GM13976 (cell line): ENCODE measurements around the gene KPNA1.

Source experiments
- DNase-seq: peaks from one replicate; pipeline ENCODE4 v3.0.0; 2012; ENCODE audit warnings: low spot score
- in situ Hi-C: fragments of 300-500 bp; cut with MboI; formaldehyde crosslinking; loops from one replicate; pipeline ENCODE4 v1.12.0; 2022; ENCODE audit warnings: low sequenced_read_pairs, mixed read lengths, inconsistent platforms; ENCODE audit not compliant: unreplicated experiment
- TF ChIP-seq, protein P1 (sequence below): IDR thresholded peaks from 2 replicates; pipeline ENCODE4 v1.5.1; 2012; ENCODE audit warnings: borderline replicate concordance, mild to moderate bottlenecking; ENCODE audit not compliant: insufficient read depth; ENCODE audit errors: extremely low read depth, missing control alignments, control extremely low read depth

The KPNA1 gene

DNA sequence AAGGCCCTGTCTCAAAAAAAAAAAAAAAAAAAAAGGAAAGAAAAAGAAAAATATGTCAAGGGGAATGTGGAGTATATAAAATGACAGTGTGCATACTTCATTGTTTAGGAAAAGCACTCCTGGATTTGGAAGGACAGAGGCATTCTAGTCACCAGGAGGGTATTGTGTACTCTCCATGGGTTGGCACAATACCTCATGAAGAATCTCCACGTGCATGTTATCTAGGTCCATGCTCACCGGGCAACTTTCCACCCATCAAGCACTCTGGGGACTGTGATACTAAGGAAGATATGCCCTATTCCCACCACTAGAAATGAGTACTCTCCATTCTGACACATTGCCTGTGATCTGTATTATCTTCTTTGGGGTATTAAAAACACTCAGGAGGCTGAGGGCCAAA, 15.4 kb upstream of the KPNA1 start:
- TF ChIP-seq, protein P1, sequence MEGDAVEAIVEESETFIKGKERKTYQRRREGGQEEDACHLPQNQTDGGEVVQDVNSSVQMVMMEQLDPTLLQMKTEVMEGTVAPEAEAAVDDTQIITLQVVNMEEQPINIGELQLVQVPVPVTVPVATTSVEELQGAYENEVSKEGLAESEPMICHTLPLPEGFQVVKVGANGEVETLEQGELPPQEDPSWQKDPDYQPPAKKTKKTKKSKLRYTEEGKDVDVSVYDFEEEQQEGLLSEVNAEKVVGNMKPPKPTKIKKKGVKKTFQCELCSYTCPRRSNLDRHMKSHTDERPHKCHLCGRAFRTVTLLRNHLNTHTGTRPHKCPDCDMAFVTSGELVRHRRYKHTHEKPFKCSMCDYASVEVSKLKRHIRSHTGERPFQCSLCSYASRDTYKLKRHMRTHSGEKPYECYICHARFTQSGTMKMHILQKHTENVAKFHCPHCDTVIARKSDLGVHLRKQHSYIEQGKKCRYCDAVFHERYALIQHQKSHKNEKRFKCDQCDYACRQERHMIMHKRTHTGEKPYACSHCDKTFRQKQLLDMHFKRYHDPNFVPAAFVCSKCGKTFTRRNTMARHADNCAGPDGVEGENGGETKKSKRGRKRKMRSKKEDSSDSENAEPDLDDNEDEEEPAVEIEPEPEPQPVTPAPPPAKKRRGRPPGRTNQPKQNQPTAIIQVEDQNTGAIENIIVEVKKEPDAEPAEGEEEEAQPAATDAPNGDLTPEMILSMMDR = no peak
- in situ Hi-C loops = no loop called here
- no peak for DNase-seq

DNA sequence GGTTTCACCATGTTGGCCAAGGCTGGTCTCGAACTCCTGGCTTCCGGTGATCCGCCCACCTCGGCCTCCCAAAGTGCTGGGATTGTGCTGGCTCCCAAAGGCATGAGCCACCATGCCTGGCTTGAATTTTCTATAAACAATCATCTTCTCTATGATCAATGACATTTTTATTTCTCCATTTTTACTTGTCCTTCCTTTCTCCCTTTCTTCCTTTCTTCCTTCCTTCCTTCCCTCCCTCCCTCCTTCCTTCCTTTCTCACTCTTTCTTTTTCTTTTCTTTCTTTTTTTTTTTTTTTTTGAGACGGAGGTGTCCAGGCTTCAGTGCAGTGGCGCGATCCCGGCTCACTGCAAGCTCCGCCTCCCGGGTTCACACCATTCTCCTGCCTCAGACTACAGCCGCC, 8.6 kb upstream of the KPNA1 start:
- in situ Hi-C loops = no loop called here
- no peak for DNase-seq

DNA sequence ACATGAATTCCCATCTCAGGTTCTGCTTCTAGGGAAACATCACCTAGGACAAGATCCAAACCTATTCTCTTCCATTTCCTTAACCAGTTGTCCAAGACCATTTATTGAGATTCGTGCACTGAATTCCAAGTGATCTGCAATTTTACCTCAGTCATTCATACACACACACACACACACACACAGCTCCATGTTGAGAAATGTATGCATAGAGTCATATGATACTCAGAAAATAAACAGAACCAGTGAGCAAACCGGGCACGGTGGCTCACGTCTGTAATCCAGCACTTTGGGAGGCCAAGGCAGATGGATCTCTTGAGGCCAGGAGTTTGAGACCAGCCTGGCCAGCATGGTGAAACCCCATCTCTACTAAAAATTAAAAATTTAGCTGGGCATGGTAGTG, 6.1 kb upstream of the KPNA1 start:
- DNase-seq = no peak
- in situ Hi-C loops = no loop called here
- TF ChIP-seq, protein P1 = no peak

More for the DNA sequence above, 8.6 kb upstream of the KPNA1 start:
- TF ChIP-seq, protein P1 = no peak

DNA sequence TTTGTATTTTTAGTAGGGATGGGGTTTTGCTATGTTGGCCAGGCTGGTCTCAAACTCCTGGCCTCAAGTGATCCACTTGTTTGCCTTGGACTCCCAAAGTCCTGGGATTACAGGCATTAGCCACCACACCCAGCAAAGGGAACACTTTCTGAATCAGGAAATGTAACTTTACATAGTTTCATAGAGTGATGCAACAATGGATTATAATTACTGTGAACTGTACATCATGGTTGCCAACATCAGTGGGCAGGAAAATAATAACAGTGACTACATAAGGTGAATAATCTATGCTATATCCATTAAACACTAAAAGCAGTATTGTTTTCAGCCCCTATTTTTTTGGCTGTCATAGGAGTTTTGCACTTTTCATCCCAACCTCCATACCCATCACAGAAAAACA, 5.0 kb upstream of the KPNA1 start:
- DNase-seq = no peak
- TF ChIP-seq, protein P1 = no peak
- in situ Hi-C loops = no loop called here

DNA sequence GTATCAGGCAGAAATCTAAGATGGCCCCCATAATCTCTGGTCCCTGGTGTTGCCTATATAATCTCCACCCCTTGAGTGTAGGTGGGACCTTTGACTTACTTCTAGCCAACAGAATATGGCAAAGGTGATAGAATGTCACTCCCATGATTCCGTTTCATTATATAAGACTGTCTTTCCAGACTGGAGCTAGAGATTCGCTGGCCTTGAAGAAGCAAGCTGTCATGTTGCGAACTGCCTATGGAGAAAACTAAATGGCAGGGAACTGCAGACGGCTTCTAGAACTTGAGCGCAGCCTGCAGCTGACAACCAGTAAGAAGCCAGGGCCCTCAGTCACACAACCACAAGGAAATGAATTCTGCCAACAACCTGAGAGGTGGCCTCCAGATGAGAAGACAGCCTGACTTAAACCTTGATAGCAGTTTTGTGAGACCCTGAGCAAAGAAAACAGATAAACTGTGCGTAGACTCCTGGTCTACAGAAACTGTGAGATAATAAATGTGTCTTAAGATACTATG, 2.2 kb upstream of the KPNA1 start:
- TF ChIP-seq, protein P1 = no peak
- in situ Hi-C loops = no loop called here
- DNase-seq = no peak

DNA sequence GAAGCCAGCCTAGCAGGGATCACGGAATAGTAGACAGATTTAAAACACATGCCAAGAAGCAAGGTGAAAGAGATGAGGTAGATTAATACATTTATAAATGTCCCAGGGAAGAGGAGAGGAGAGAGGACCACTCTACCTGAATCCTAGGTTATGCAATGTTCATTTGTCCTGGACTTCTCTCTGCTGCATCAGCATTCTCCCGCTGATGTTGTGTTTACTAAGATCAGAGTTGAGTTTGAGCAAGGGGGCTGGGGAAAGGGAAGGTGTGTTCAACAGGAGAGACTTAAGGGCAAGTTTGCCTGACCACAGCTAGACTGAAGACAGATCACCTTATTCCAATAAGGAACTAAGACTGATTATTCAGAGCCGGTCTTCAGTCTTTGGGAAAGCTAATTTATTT, 1.1 kb upstream of the KPNA1 start:
- TF ChIP-seq, protein P1 = no peak
- DNase-seq = no peak
- in situ Hi-C loops = no loop called here
